OCI-LY1 (cell line): Measurements from ENCODE around the gene CDC25B.

Source experiments
- H2AFZ ChIP-seq: fragments of 200-600 bp; sonication (generic), shearing (Covaris generic); 2 replicates; pipeline ENCODE4 v1.6.0; 2014; ENCODE audit warnings: antibody characterized with exemption, mild to moderate bottlenecking, low read length
- H3F3A ChIP-seq: fragments of 200-600 bp; sonication (generic), shearing (Covaris generic); 2 replicates; pipeline ENCODE4 v1.6.0; 2014; ENCODE audit warnings: mild to moderate bottlenecking, antibody characterized with exemption, low read length, moderate library complexity; ENCODE audit not compliant: insufficient read depth
- H3K27ac ChIP-seq: fragments of 200-600 bp; sonication (generic); 2 replicates; pipeline ENCODE4 v1.5.1; 2014; ENCODE audit warnings: low read length, mixed run types, mild to moderate bottlenecking, low read depth; ENCODE audit not compliant: poor library complexity, severe bottlenecking
- H3K27me3 ChIP-seq: fragments of 200-600 bp; sonication (generic); 2 replicates; pipeline ENCODE4 v1.6.0; 2014; ENCODE audit warnings: antibody characterized with exemption, mild to moderate bottlenecking, low read length, moderate library complexity; ENCODE audit not compliant: insufficient read depth
- H3K36me3 ChIP-seq: fragments of 200-600 bp; sonication (generic); 2 replicates; pipeline ENCODE4 v1.6.1; 2014; ENCODE audit warnings: mild to moderate bottlenecking, antibody characterized with exemption, low read length, moderate library complexity, mixed read lengths; ENCODE audit not compliant: insufficient read depth
- H3K4me1 ChIP-seq: fragments of 200-600 bp; sonication (generic); 2 replicates; pipeline ENCODE4 v1.5.1; 2014; ENCODE audit warnings: mild to moderate bottlenecking, low read length, moderate library complexity; ENCODE audit not compliant: insufficient read depth, severe bottlenecking
- H3K4me2 ChIP-seq: fragments of 200-600 bp; sonication (generic), shearing (Covaris generic); 2 replicates; pipeline ENCODE4 v1.6.1; 2014; ENCODE audit warnings: low read length
- H3K4me3 ChIP-seq: fragments of 200-600 bp; sonication (generic); 2 replicates; pipeline ENCODE4 v1.5.1; 2014; ENCODE audit warnings: low read length, low read depth, mild to moderate bottlenecking, mixed read lengths; ENCODE audit not compliant: poor library complexity, severe bottlenecking
- H3K79me2 ChIP-seq: fragments of 200-600 bp; shearing (Covaris generic); 2 replicates; pipeline ENCODE4 v1.6.1; 2016; ENCODE audit warnings: mixed run types, low read length, mixed read lengths; ENCODE audit not compliant: insufficient read depth
- H3K9ac ChIP-seq: fragments of 200-600 bp; sonication (generic), shearing (Covaris generic); 2 replicates; pipeline ENCODE4 v1.6.1; 2014; ENCODE audit warnings: mild to moderate bottlenecking, low read length, mixed read lengths
- H3K9me2 ChIP-seq: fragments of 200-600 bp; sonication (generic), shearing (Covaris generic); 2 replicates; pipeline ENCODE4 v1.6.1; 2014; ENCODE audit warnings: low read depth, mild to moderate bottlenecking, low read length, mixed read lengths
- H3K9me3 ChIP-seq: fragments of 200-600 bp; shearing (Covaris generic); 2 replicates; pipeline ENCODE4 v1.6.1; 2014; ENCODE audit warnings: low read length, mixed read lengths
- H4K20me1 ChIP-seq: fragments of 200-600 bp; sonication (generic), shearing (Covaris generic); 2 replicates; pipeline ENCODE4 v1.6.0; 2016; ENCODE audit warnings: mild to moderate bottlenecking, low read length; ENCODE audit not compliant: insufficient read depth
- CTCF ChIP-seq: fragments of 200-600 bp; sonication (generic), shearing (Covaris generic); IDR thresholded peaks from 2 replicates; pipeline ENCODE4 v1.5.1; 2017; ENCODE audit warnings: mild to moderate bottlenecking, antibody characterized with exemption, low read length, moderate library complexity, mixed read lengths
- EZH2 ChIP-seq: fragments of 200-600 bp; sonication (generic), shearing (Covaris generic); IDR thresholded peaks from 2 replicates; pipeline ENCODE4 v1.8.0; 2017; ENCODE audit warnings: borderline replicate concordance, mixed run types, mild to moderate bottlenecking, antibody characterized with exemption, low read length, moderate library complexity, mixed read lengths

CDC25B gene

GRCh38 chr20:3854462-3854871, 58.4 kb downstream of the CDC25B start:
- H3K27ac ChIP-seq, result peak overlapping the region; percentile 45
- H3K9me2 ChIP-seq, result no peaks in the 10 kb centered on the region
- no peaks in the 10 kb centered on the region for H3K9me3 ChIP-seq
- no peaks in the 10 kb centered on the region for H4K20me1 ChIP-seq
- H3F3A ChIP-seq, result no peaks in the 10 kb centered on the region
- H3K36me3 ChIP-seq, result peaks cover 37% of the 10 kb centered on the region
- no peak overlapping the region for H3K9ac ChIP-seq
- H2AFZ ChIP-seq, result no peak overlapping the region
- no peak overlapping the region for H3K4me2 ChIP-seq
- no peak for TF ChIP-seq CTCF
- TF ChIP-seq EZH2, result no peak
- no peak overlapping the region for H3K4me3 ChIP-seq
- H3K4me1 ChIP-seq, result no peaks in the 10 kb centered on the region
- no peaks in the 10 kb centered on the region for H3K79me2 ChIP-seq
- H3K27me3 ChIP-seq, result no peaks in the 10 kb centered on the region
